ENCODE data around the gene CDKN2B-AS1. TPM values are rescaled to one million over a fixed set of nuclear protein-coding genes. Genes with fewer than 3 reads are reported as not detected.

Gene CDKN2B-AS1
- total and polyA plus RNA-seq, 8 donors, result 0.24 to 0.92 (median 0.55) TPM; not detected in 3

DNA sequence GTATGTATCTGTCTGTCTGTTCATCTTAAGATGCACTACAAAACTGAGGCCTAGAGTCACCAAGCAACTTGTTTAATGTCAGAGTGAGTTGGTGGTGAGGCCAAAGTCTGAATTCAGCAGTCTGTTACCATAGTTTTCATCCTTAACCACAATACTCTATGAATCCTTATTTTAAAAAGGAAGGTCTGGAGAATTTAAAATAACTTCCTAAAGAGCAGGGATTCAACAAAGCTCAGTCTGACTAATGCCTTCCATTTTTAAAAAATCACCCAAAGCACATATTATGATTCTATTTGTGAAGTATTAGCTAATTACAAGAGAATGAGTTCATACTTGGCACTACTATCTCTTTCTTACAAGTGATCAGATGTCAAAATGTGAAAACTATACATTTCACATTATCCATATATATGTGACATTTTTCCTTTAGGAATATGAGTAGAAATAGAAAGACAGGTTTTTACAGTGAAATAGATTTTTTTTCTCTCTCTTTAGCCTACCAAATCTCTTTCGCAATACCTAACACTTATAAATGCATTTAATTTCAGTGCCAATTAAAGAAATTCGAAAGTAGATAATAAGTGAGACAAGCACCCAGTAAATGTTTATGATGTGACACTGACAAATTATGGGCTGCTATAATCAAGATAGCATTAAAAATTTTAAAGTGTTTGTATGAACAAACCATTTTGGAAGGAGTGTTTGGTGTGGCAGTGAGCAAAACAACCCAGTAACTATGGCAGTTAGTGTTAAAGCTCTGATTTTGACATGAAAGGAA is 116.8 kb downstream of the CDKN2B-AS1 start:
- H3K36me3 ChIP-seq, result no peaks in the 10 kb centered on the region
- 67 to 71% methylated on average over 2 of the region's 2 CpGs for WGBS, 2 donors
- FAIRE-seq (no peak), DNase-seq (no peak), ATAC-seq (no peak)
- H3K4me3 ChIP-seq, result no peak overlapping the region
- intact Hi-C loops (cut with DNase I), result no loop called here
- H3K27ac ChIP-seq, result no peak overlapping the region
- TF ChIP-seq, protein P1, sequence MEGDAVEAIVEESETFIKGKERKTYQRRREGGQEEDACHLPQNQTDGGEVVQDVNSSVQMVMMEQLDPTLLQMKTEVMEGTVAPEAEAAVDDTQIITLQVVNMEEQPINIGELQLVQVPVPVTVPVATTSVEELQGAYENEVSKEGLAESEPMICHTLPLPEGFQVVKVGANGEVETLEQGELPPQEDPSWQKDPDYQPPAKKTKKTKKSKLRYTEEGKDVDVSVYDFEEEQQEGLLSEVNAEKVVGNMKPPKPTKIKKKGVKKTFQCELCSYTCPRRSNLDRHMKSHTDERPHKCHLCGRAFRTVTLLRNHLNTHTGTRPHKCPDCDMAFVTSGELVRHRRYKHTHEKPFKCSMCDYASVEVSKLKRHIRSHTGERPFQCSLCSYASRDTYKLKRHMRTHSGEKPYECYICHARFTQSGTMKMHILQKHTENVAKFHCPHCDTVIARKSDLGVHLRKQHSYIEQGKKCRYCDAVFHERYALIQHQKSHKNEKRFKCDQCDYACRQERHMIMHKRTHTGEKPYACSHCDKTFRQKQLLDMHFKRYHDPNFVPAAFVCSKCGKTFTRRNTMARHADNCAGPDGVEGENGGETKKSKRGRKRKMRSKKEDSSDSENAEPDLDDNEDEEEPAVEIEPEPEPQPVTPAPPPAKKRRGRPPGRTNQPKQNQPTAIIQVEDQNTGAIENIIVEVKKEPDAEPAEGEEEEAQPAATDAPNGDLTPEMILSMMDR (IDR thresholded peaks at IDR 0.05), result no peak
- H3K9me3 ChIP-seq, result no peaks in the 10 kb centered on the region
- no peaks in the 10 kb centered on the region for H3K27me3 ChIP-seq
- peaks cover 0 to 5% (median 5%) of the 10 kb centered on the region in 3 donors for H3K4me1 ChIP-seq

DNA sequence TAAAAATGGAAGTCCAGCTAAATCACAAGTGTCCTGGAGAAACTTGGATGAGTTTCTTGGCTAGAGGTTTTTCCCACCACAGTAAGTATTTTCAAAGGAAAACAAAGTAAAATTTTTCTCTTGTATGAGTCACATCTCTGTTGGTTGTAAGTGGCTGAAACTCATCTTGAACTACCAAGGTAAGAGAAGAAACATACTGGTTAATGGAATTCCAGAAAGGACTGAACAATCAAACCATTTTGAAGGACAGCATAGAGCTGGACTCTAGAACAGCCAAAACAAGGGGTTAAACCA is 117.3 kb downstream of the CDKN2B-AS1 start:
- Histone ChIP-seq H3K36me3 (no peaks in the 10 kb centered on the region), H3K27me3 (no peaks in the 10 kb centered on the region), H3K4me3 (no peak overlapping the region), H3K27ac (no peak overlapping the region), H3K4me1 (peaks cover 0 to 5% (median 5%) of the 10 kb centered on the region in 3 donors), H3K9me3 (no peaks in the 10 kb centered on the region)
- no peak for FAIRE-seq
- ATAC-seq, result no peak
- intact Hi-C loops (cut with DNase I), result no loop called here
- no peak for DNase-seq
- TF ChIP-seq, protein P1 (IDR thresholded peaks at IDR 0.05), result no peak

DNA sequence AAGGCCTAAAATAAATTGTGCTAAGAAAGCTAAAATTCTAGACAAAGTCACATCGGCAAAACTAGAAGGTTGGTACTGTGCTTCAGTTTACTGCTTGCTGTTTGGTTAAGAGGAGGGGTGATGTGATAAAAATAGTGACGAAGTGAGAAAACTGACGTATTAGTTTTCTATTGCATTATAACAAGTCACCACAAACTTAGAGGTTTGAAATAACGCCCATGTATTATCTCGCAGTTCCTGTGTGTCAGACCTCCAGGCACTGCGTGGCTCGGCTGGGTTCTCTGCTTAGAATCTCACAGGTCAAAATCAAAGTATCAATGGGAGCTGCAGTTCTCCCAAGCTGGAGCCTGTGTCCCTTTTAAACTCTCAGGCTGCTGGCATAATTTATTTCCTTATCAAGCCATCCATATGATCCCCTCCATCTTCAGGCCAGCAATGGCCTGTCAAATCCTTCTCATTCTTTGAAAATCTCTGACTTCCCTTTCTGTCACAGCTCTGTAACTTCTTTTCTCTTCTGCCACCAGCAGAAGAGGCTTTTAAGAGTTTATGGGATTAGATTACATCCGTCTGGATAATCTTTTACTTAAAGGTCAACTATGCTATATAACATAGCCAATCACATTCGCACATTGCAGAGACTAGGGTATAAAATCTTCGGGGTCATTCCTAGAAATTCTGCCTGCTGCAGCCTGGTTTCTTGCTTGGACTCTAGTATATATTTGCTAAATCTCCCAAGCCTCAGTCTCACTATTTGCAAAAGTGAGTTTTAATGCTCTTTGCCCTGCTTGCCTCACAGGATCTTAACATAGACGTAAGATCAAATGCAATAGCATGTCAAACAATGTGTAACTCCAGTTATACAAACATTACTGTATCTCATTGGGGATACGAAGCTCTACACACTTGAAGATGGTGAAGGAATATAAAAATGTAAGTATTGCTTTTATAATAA is 118.6 kb downstream of the CDKN2B-AS1 start:
- H3K27me3 ChIP-seq, result no peaks in the 10 kb centered on the region
- DNase-seq (no peak), FAIRE-seq (no peak), ATAC-seq (no peak)
- intact Hi-C loops (cut with DNase I), result no loop called here
- WGBS, 2 donors, result 68 to 73% methylated on average over 12 of the region's 12 CpGs
- no peaks in the 10 kb centered on the region for H3K36me3 ChIP-seq
- no peaks in the 10 kb centered on the region for H3K9me3 ChIP-seq
- no peak overlapping the region for H3K4me3 ChIP-seq
- TF ChIP-seq, protein P1 (IDR thresholded peaks at IDR 0.05), result no peak
- H3K27ac ChIP-seq, result no peak overlapping the region
- H3K4me1 ChIP-seq, result peaks cover 0 to 10% (median 5%) of the 10 kb centered on the region in 3 donors

DNA sequence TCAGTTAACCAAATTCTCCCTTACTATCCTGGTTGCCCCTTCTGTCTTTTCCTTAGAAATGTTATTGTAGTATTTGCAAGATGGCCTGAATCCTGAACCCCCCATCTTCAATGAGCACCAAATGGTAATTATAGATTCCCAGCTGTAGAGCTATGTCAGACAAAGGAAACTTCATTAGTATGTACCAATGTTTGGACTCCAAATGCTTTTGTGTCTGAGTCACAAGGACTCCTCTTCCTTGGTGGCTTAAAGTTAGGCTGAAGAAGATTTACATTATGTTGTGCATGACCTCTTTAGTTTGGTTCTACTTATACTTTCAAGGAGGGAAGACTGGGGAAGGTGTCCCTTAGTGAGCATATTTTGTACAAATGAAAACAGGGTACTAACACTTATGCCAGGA is 120.4 kb downstream of the CDKN2B-AS1 start:
- TF ChIP-seq, protein P1 (IDR thresholded peaks at IDR 0.05), result no peak
- Histone ChIP-seq H3K27ac (no peak overlapping the region), H3K36me3 (no peaks in the 10 kb centered on the region), H3K27me3 (no peaks in the 10 kb centered on the region), H3K4me3 (no peak overlapping the region), H3K4me1 (peaks cover 0 to 6% (median 0%) of the 10 kb centered on the region in 3 donors), H3K9me3 (no peaks in the 10 kb centered on the region)
- FAIRE-seq, result no peak
- intact Hi-C loops (cut with DNase I), result no loop called here
- no peak for DNase-seq
- no peak for ATAC-seq
